OCI-LY7 (cell line): Measurements from ENCODE around the gene TRIP12. TPM values are rescaled to one million over a fixed set of nuclear protein-coding genes. Genes with fewer than 3 reads are reported as not detected.

Source experiments
- BruUV-seq: library from RNA; stranded (reverse); fragments of 400-500 nt; replicated peaks from 2 replicates; lab custom pipeline; 2021; lab: Mats Ljungman, UMichigan
- CTCF ChIA-PET: fragments of 300-600 bp; sonication (Branson Sonifier 250); formaldehyde crosslinking; loops from one replicate; lab custom pipeline; 2022; ENCODE audit warnings: antibody characterized with exemption; ENCODE audit not compliant: unreplicated experiment; lab: Charles Lee
- POLR2A ChIA-PET: fragments of 300-600 bp; sonication (Branson Sonifier 250); formaldehyde crosslinking; loops from one replicate; lab custom pipeline; 2022; ENCODE audit warnings: antibody characterized with exemption; lab: Charles Lee
- DNase-seq: peaks from one replicate; pipeline ENCODE4 v3.0.0-alpha.2; 2015; ENCODE audit warnings: low spot score
- H2AFZ ChIP-seq: fragments of 200-600 bp; sonication (generic), shearing (Covaris generic); 2 replicates; pipeline ENCODE4 v1.6.1; 2014; ENCODE audit warnings: mild to moderate bottlenecking, antibody characterized with exemption, low read length, moderate library complexity
- H3K27ac ChIP-seq: fragments of 200-600 bp; sonication (generic); 2 replicates; pipeline ENCODE4 v1.5.1; 2014; ENCODE audit warnings: mixed run types, low read depth, mild to moderate bottlenecking, moderate library complexity, low read length, inconsistent platforms; ENCODE audit not compliant: poor library complexity, severe bottlenecking
- H3K36me3 ChIP-seq: fragments of 200-600 bp; sonication (generic); 2 replicates; pipeline ENCODE4 v1.6.1; 2014; ENCODE audit warnings: mild to moderate bottlenecking, antibody characterized with exemption, low read length, moderate library complexity, mixed read lengths; ENCODE audit not compliant: insufficient read depth
- H3K4me1 ChIP-seq: fragments of 200-600 bp; sonication (generic); 2 replicates; pipeline ENCODE4 v1.5.1; 2014; ENCODE audit warnings: mild to moderate bottlenecking, low read length; ENCODE audit not compliant: insufficient read depth, poor library complexity, severe bottlenecking
- H3K4me2 ChIP-seq: fragments of 200-600 bp; sonication (generic); 2 replicates; pipeline ENCODE4 v1.6.1; 2014; ENCODE audit warnings: mild to moderate bottlenecking, low read length
- H3K4me3 ChIP-seq: fragments of 200-600 bp; sonication (generic); 2 replicates; pipeline ENCODE4 v1.5.1; 2014; ENCODE audit warnings: mild to moderate bottlenecking, low read depth, low read length; ENCODE audit not compliant: poor library complexity, severe bottlenecking
- H3K79me2 ChIP-seq: fragments of 200-600 bp; sonication (generic); 2 replicates; pipeline ENCODE4 v1.6.1; 2016; ENCODE audit warnings: low read depth, mild to moderate bottlenecking, low read length, moderate library complexity, mixed read lengths; ENCODE audit not compliant: insufficient read depth
- H3K9me2 ChIP-seq: fragments of 200-600 bp; sonication (generic); 2 replicates; pipeline ENCODE4 v1.6.1; 2016; ENCODE audit warnings: mild to moderate bottlenecking, low read length, mixed read lengths; ENCODE audit not compliant: insufficient read depth
- H3K9me3 ChIP-seq: fragments of 200-600 bp; sonication (generic); 2 replicates; pipeline ENCODE4 v1.6.1; 2014; ENCODE audit warnings: mild to moderate bottlenecking, mixed run types, low read length, mixed read lengths
- H4K20me1 ChIP-seq: fragments of 200-600 bp; sonication (generic); 2 replicates; pipeline ENCODE4 v1.6.1; 2014; ENCODE audit warnings: mild to moderate bottlenecking, antibody characterized with exemption, low read length, moderate library complexity, mixed read lengths; ENCODE audit not compliant: insufficient read depth
- CTCF ChIP-seq: fragments of 200-600 bp; sonication (generic); conservative IDR thresholded peaks from 2 replicates; pipeline ENCODE4 v1.5.1; 2014; ENCODE audit warnings: mild to moderate bottlenecking, antibody characterized with exemption, low read length, moderate library complexity, mixed read lengths
- EZH2phosphoT487 ChIP-seq: fragments of 200-600 bp; sonication (generic); IDR thresholded peaks from 2 replicates; pipeline ENCODE4 v1.6.1; 2018; ENCODE audit warnings: low read depth, borderline replicate concordance, mild to moderate bottlenecking, mixed run types, antibody characterized with exemption, low read length, moderate library complexity, mixed read lengths
- intact Hi-C: fragments of 100-400 bp; cut with micrococcal nuclease; formaldehyde crosslinking; loops from one replicate; pipeline ENCODE4 v1.10.0; 2022; ENCODE audit not compliant: unreplicated experiment
- total RNA-seq, 2 experiments: library from RNA; depleted of rRNA in 1 of 2; stranded (reverse); fragments of >200 nt in 1 of 2; shearing (Covaris generic) in 1 of 2; gene quantifications; 2 replicates each; pipeline ENCODE4 v1.2.3, GENCODE V29; 2014 to 2022

Gene TRIP12
- total RNA-seq, 2 experiments from 2014 or later: 80.0 to 185 TPM

DNA sequence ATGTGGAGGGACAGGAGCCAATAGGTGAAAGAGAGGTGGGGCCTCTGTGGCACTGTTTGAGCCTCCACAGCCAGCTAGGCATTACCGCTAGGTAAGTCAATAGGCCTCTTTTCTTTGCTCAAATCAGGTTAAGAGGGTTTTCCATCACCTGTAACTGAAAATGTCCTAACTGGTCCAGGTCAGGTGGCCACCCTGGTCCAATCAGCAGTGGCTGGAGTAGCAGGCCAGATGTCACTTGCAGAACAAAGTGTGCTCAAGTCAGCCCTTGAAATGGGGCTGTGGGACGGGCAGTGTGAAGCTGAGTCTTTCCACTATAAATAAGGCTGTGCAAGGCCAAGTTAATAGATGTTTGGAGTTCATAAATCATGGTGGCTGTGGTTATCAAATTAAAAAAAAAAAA, 21.4 kb upstream of the TRIP12 start:
- Histone ChIP-seq H3K36me3 (no peaks in the 10 kb centered on the region), H3K4me3 (no peak overlapping the region), H3K9me2 (no peaks in the 10 kb centered on the region), H3K79me2 (no peaks in the 10 kb centered on the region), H3K4me2 (no peak overlapping the region), H4K20me1 (no peaks in the 10 kb centered on the region), H3K27ac (no peak overlapping the region), H3K9me3 (no peaks in the 10 kb centered on the region), H3K4me1 (no peaks in the 10 kb centered on the region), H2AFZ (no peak overlapping the region)
- TF ChIP-seq CTCF: no peak
- no peak for TF ChIP-seq EZH2phosphoT487
- BruUV-seq: no TSS peak
- DNase-seq: no peak
- POLR2A ChIA-PET: interaction anchor here (1.4 kb wide), 1 partner anchor 9 kb away, joined by 4 read pairs; no protein-coding TSS in a partner anchor
- CTCF ChIA-PET: no interaction called here
- intact Hi-C loops: no loop called here

- Histone ChIP-seq H3K9me3 (no peaks in the 10 kb centered on the region), H4K20me1 (no peaks in the 10 kb centered on the region), H3K79me2 (no peaks in the 10 kb centered on the region), H2AFZ (no peak overlapping the region), H3K9me2 (no peaks in the 10 kb centered on the region), H3K27ac (no peak overlapping the region), H3K36me3 (no peaks in the 10 kb centered on the region), H3K4me2 (no peak overlapping the region), H3K4me1 (no peaks in the 10 kb centered on the region), H3K4me3 (no peak overlapping the region)
- no peak for DNase-seq
- intact Hi-C loops: no loop called here
- CTCF ChIA-PET: no interaction called here
- POLR2A ChIA-PET: interaction anchor here (1.4 kb wide), 1 partner anchor 9 kb away, joined by 4 read pairs; no protein-coding TSS in a partner anchor
- no peak for TF ChIP-seq EZH2phosphoT487
- TF ChIP-seq CTCF: no peak
- no TSS peak for BruUV-seq
Observed at GRCh38 chr2:229942671-229943070, 20.9 kb upstream of the TRIP12 start.

- no peaks in the 10 kb centered on the region for H3K4me1 ChIP-seq
- no peak overlapping the region for H3K4me2 ChIP-seq
- H3K27ac ChIP-seq: no peak overlapping the region
- DNase-seq: no peak
- no peaks in the 10 kb centered on the region for H3K9me2 ChIP-seq
- H2AFZ ChIP-seq: no peak overlapping the region
- H3K4me3 ChIP-seq: no peak overlapping the region
- CTCF ChIA-PET: no interaction called here
- no TSS peak for BruUV-seq
- TF ChIP-seq CTCF (no peak), EZH2phosphoT487 (no peak)
- no peaks in the 10 kb centered on the region for H4K20me1 ChIP-seq
- no peaks in the 10 kb centered on the region for H3K36me3 ChIP-seq
- POLR2A ChIA-PET: no interaction called here
- no peaks in the 10 kb centered on the region for H3K79me2 ChIP-seq
- intact Hi-C loops: no loop called here
- H3K9me3 ChIP-seq: no peaks in the 10 kb centered on the region
Observed at GRCh38 chr2:229937537-229937936, 15.7 kb upstream of the TRIP12 start.
